ENCODE data around the gene FABP1. TPM values are rescaled to one million over a fixed set of nuclear protein-coding genes. Genes with fewer than 3 reads are reported as not detected.

FABP1 gene
- polyA plus RNA-seq, 2 of the 4 experiments (the other 2 are of a cell fraction) = not detected

DNA sequence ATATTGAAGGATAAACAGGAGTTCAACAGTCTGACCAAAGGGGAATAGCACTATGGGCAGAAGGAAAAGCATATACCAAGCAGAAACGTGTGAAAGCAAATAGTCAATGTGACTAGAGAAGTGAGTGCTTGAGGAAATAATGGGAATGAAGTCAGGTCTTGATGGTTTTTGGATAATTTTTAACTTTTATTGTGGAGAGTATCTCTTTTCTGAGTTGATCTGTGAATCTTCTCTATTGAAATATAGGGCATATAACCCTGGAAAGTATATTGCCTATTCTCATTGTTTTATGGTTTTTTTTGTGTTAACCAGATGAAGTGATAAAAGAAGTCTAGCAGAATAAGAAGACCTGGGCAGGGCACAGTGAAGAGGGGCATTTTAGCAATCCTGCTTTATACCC lies 16.4 kb upstream of the FABP1 start:
- ATAC-seq (no peak), FAIRE-seq (no peak), DNase-seq (ENCODE audit: low read depth in 1 of 2, low spot score in 1 of 2) (no peak)
- Histone ChIP-seq H3K4me2 (no peak overlapping the region), H3K4me1 (no peaks in the 10 kb centered on the region), H3K27ac (no peak overlapping the region), H3K4me3 (no peak overlapping the region), H3K9me3 (peaks cover 5% of the 10 kb centered on the region; the same call in 1 of the 3 replicates)
- TF ChIP-seq CBX2 (IDR thresholded peaks at IDR 0.05; ENCODE audit: borderline replicate concordance, low read depth) = no peak
- no peak for TF ChIP-seq CHD2 (IDR thresholded peaks at IDR 0.05; ENCODE audit: low read length, partially characterized antibody)
- TF ChIP-seq ZNF302 (CRISPR knock-in tag; IDR thresholded peaks at IDR 0.05) = no peak
- TF ChIP-seq HOXB5 (CRISPR knock-in tag; IDR thresholded peaks at IDR 0.05) = no peak
- TF ChIP-seq, protein P1, sequence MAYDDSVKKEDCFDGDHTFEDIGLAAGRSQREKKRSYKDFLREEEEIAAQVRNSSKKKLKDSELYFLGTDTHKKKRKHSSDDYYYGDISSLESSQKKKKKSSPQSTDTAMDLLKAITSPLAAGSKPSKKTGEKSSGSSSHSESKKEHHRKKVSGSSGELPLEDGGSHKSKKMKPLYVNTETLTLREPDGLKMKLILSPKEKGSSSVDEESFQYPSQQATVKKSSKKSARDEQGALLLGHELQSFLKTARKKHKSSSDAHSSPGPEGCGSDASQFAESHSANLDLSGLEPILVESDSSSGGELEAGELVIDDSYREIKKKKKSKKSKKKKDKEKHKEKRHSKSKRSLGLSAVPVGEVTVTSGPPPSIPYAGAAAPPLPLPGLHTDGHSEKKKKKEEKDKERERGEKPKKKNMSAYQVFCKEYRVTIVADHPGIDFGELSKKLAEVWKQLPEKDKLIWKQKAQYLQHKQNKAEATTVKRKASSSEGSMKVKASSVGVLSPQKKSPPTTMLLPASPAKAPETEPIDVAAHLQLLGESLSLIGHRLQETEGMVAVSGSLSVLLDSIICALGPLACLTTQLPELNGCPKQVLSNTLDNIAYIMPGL (CRISPR knock-in tag; IDR thresholded peaks at IDR 0.05; ENCODE audit: borderline replicate concordance) = no peak
- TF ChIP-seq REST (IDR thresholded peaks at IDR 0.05) = no peak
- TF ChIP-seq BHLHE40 (IDR thresholded peaks at IDR 0.05; ENCODE audit: low read depth, low read length) = no peak
- no peak for TF ChIP-seq HOXA7 (CRISPR knock-in tag; IDR thresholded peaks at IDR 0.05)
- no peak for TF ChIP-seq RFX5 (IDR thresholded peaks at IDR 0.05)
- TF ChIP-seq PBX3 (IDR thresholded peaks at IDR 0.05) = no peak
- TF ChIP-seq, protein P2, sequence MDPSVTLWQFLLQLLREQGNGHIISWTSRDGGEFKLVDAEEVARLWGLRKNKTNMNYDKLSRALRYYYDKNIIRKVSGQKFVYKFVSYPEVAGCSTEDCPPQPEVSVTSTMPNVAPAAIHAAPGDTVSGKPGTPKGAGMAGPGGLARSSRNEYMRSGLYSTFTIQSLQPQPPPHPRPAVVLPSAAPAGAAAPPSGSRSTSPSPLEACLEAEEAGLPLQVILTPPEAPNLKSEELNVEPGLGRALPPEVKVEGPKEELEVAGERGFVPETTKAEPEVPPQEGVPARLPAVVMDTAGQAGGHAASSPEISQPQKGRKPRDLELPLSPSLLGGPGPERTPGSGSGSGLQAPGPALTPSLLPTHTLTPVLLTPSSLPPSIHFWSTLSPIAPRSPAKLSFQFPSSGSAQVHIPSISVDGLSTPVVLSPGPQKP (IDR thresholded peaks at IDR 0.05; ENCODE audit: low read depth, low read length) = no peak
- no peak for TF ChIP-seq HOXB13 (CRISPR knock-in tag; IDR thresholded peaks at IDR 0.05; ENCODE audit: low read depth)
- no peak for TF ChIP-seq FOXS1 (CRISPR knock-in tag; IDR thresholded peaks at IDR 0.05)
- no peak for TF ChIP-seq KDM5A (IDR thresholded peaks at IDR 0.05)
- TF ChIP-seq HDAC2 (IDR thresholded peaks at IDR 0.05) = no peak
- TF ChIP-seq RCOR1 (IDR thresholded peaks at IDR 0.05; ENCODE audit: low read depth, low read length) = no peak
- no peak for TF ChIP-seq MYC (IDR thresholded peaks at IDR 0.05; ENCODE audit: borderline replicate concordance, low read length)
- no peak for TF ChIP-seq NPAS2 (CRISPR knock-in tag; IDR thresholded peaks at IDR 0.05; ENCODE audit: borderline replicate concordance)
- no peak for TF ChIP-seq CBX8 (IDR thresholded peaks at IDR 0.05)
- CTCF ChIA-PET = interaction anchor here (1.2 kb wide), 1 partner anchor 84 kb away, joined by 4 read pairs; no protein-coding TSS in a partner anchor
- POLR2A ChIA-PET = no interaction called here
- 0% methylated on average over 1 of the region's 1 CpG for WGBS (ENCODE audit: missing lambda C conversion rate)

GRCh38 chr2:88141952-88142351 lies 14.1 kb upstream of the FABP1 start:
- TF ChIP-seq PHF8 (IDR thresholded peaks at IDR 0.05; ENCODE audit: borderline replicate concordance, low read depth) (no peak), RNF2 (IDR thresholded peaks at IDR 0.05; ENCODE audit: borderline replicate concordance, low read depth) (no peak), HES2 (IDR thresholded peaks at IDR 0.05) (no peak), MAFK (IDR thresholded peaks at IDR 0.05; ENCODE audit: partially characterized antibody) (no peak), HOXB13 (CRISPR knock-in tag; IDR thresholded peaks at IDR 0.05; ENCODE audit: low read depth) (no peak), ESRRA (IDR thresholded peaks at IDR 0.05; ENCODE audit: borderline replicate concordance, low read length) (no peak), POLR2A (IDR thresholded peaks at IDR 0.05; ENCODE audit: low read length) (no peak), KDM1A (IDR thresholded peaks at IDR 0.05; ENCODE audit: low read depth) (no peak), CHD2 (IDR thresholded peaks at IDR 0.05; ENCODE audit: low read length, partially characterized antibody) (no peak), JUNB (IDR thresholded peaks at IDR 0.05) (no peak), ZNF302 (CRISPR knock-in tag; IDR thresholded peaks at IDR 0.05) (no peak), RARB (CRISPR knock-in tag; IDR thresholded peaks at IDR 0.05) (no peak), HDAC2 (IDR thresholded peaks at IDR 0.05) (no peak)
- TF ChIP-seq, protein P3, sequence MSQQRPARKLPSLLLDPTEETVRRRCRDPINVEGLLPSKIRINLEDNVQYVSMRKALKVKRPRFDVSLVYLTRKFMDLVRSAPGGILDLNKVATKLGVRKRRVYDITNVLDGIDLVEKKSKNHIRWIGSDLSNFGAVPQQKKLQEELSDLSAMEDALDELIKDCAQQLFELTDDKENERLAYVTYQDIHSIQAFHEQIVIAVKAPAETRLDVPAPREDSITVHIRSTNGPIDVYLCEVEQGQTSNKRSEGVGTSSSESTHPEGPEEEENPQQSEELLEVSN (IDR thresholded peaks at IDR 0.05; ENCODE audit: borderline replicate concordance, low read depth) = no peak
- TF ChIP-seq, protein P4, sequence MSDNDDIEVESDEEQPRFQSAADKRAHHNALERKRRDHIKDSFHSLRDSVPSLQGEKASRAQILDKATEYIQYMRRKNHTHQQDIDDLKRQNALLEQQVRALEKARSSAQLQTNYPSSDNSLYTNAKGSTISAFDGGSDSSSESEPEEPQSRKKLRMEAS (IDR thresholded peaks at IDR 0.05) = no peak
- peaks cover 3% of the 10 kb centered on the region; the same call in 1 of the 3 replicates for H3K9me3 ChIP-seq
- H3K4me3 ChIP-seq = no peak overlapping the region
- DNase-seq (ENCODE audit: low read depth in 1 of 2, low spot score in 1 of 2) (no peak), FAIRE-seq (no peak), ATAC-seq (no peak)
- H3K4me2 ChIP-seq = no peak overlapping the region
- CTCF ChIA-PET = interaction anchor here (0.7 to 0.8 kb wide), 2 partner anchors 18 to 240 kb away, joined by 3 read pairs; no protein-coding TSS in a partner anchor
- POLR2A ChIA-PET = no interaction called here
- H3K27ac ChIP-seq = no peak overlapping the region
- 51% methylated on average over 2 of the region's 2 CpGs for WGBS (ENCODE audit: missing lambda C conversion rate)
- no peaks in the 10 kb centered on the region for H3K4me1 ChIP-seq
